Endothelial cell of umbilical vein (primary cell): ENCODE measurements around the gene GAP43. TPM values are rescaled to one million over a fixed set of nuclear protein-coding genes. Genes with fewer than 3 reads are reported as not detected.

Experiments used
- BruUV-seq: library from RNA; stranded (reverse); fragments of 400-500 nt; replicated peaks from 2 replicates; lab custom pipeline; 2021; lab: Mats Ljungman, UMichigan
- CTCF ChIA-PET: fragments of 300-600, 350-600 bp; sonication (Branson Sonifier 250); formaldehyde crosslinking; loops from one replicate; lab custom pipeline; 2021; ENCODE audit warnings: antibody characterized with exemption, inconsistent platforms; lab: Charles Lee
- POLR2A ChIA-PET: fragments of 300-600, 350-600 bp; sonication (Branson Sonifier 250); formaldehyde crosslinking; loops from one replicate; lab custom pipeline; 2021; ENCODE audit warnings: antibody characterized with exemption, inconsistent platforms; lab: Charles Lee
- DNase-seq: peaks from one replicate; pipeline ENCODE4 v3.0.0-alpha.2; 2011; ENCODE audit warnings: low read depth, low spot score
- FAIRE-seq: peaks from 2 replicates; lab custom pipeline; 2011; peaks lifted over from hg19 to GRCh38; lab: Jason Lieb, UNC
- H2AFZ ChIP-seq: 2 replicates; pipeline ENCODE4 v1.6.0; 2012; ENCODE audit warnings: low read depth, low read length, control low read depth, inconsistent platforms
- H3K27ac ChIP-seq: 2 replicates; pipeline ENCODE4 v1.5.1; 2011; ENCODE audit warnings: low read depth, mild to moderate bottlenecking, control low read depth, low read length, moderate library complexity; ENCODE audit not compliant: insufficient read depth
- H3K27me3 ChIP-seq, 2 experiments: 2 replicates each; pipeline versions ENCODE4 v1.6.0 to v1.6.1; 2011; ENCODE audit warnings: low read length in 2 of 2, mixed read lengths in 1 of 2; ENCODE audit not compliant: control insufficient read depth in 2 of 2, insufficient read depth in 2 of 2
- H3K36me3 ChIP-seq, 2 experiments: 2 replicates in 1 of 2; 3 replicates in 1 of 2; pipeline ENCODE4 v1.5.1; 2011; ENCODE audit warnings: low read length in 2 of 2, mild to moderate bottlenecking in 1 of 2, moderate library complexity in 1 of 2; ENCODE audit not compliant: control insufficient read depth in 2 of 2, insufficient read depth in 2 of 2; ENCODE audit errors: extremely low read depth in 1 of 2
- H3K4me1 ChIP-seq: 3 replicates; pipeline ENCODE4 v1.5.1; 2011; ENCODE audit warnings: mild to moderate bottlenecking, low read length; ENCODE audit not compliant: control insufficient read depth, insufficient read depth; ENCODE audit errors: extremely low read depth
- H3K4me2 ChIP-seq: 2 replicates; pipeline ENCODE4 v1.6.1; 2011; ENCODE audit warnings: low read length, control low read depth, mixed read lengths; ENCODE audit not compliant: insufficient read depth
- H3K4me3 ChIP-seq, 3 experiments: fragments of 200-600 bp in 1 of 3; sonication (generic), shearing (Covaris generic) in 1 of 3; replicated peaks in 1 of 3; 2 replicates each; pipeline ENCODE4 v1.5.1; 2011 to 2016; ENCODE audit warnings: control low read depth in 3 of 3, low read length in 3 of 3, mild to moderate bottlenecking in 2 of 3, inconsistent platforms in 1 of 3, low read depth in 1 of 3, moderate library complexity in 1 of 3; ENCODE audit not compliant: insufficient read depth in 1 of 3
- H3K79me2 ChIP-seq: 2 replicates; pipeline ENCODE4 v1.6.0; 2012; ENCODE audit warnings: low read length, inconsistent platforms; ENCODE audit not compliant: control insufficient read depth, insufficient read depth
- H3K9ac ChIP-seq: replicated peaks from 2 replicates; pipeline ENCODE3; 2011; ENCODE audit warnings: low read length, control low read depth; ENCODE audit not compliant: insufficient read depth; ENCODE audit errors: extremely low read depth
- H3K9me1 ChIP-seq: replicated peaks from 3 replicates; pipeline ENCODE4 v1.6.0; 2011; ENCODE audit warnings: mild to moderate bottlenecking, low read length; ENCODE audit not compliant: control insufficient read depth, insufficient read depth; ENCODE audit errors: extremely low read depth
- H3K9me3 ChIP-seq: replicated peaks from 2 replicates; pipeline ENCODE4 v1.5.1; 2012; ENCODE audit warnings: low read length, inconsistent platforms; ENCODE audit not compliant: control insufficient read depth, insufficient read depth
- H4K20me1 ChIP-seq: replicated peaks from 2 replicates; pipeline ENCODE3; 2011; ENCODE audit warnings: mild to moderate bottlenecking, low read length; ENCODE audit not compliant: control insufficient read depth, insufficient read depth; ENCODE audit errors: extremely low read depth
- EZH2 ChIP-seq: IDR thresholded peaks from 2 replicates; pipeline ENCODE4 v1.6.1; 2012; ENCODE audit warnings: borderline replicate concordance, low read depth, mild to moderate bottlenecking, moderate library complexity, low read length, inconsistent platforms; ENCODE audit not compliant: severe bottlenecking
- FOS ChIP-seq: IDR thresholded peaks from 2 replicates; pipeline ENCODE4 v1.6.1; 2011; ENCODE audit warnings: mild to moderate bottlenecking, low read length, moderate library complexity, borderline replicate concordance; ENCODE audit not compliant: insufficient read depth
- GATA2 ChIP-seq: IDR thresholded peaks from 2 replicates; pipeline ENCODE4 v1.7.0; 2011; ENCODE audit warnings: low read depth, mild to moderate bottlenecking, moderate library complexity, mixed read lengths, low read length; ENCODE audit not compliant: insufficient read length, insufficient read depth
- JUN ChIP-seq: IDR thresholded peaks from 2 replicates; pipeline ENCODE4 v1.6.1; 2011; ENCODE audit warnings: borderline replicate concordance, low read depth; ENCODE audit not compliant: insufficient read length, insufficient read depth
- MAX ChIP-seq: IDR thresholded peaks from 2 replicates; pipeline ENCODE4 v1.6.1; 2011; ENCODE audit not compliant: insufficient read depth, insufficient read length
- MYC ChIP-seq: IDR thresholded peaks from one replicate; pipeline ENCODE4 v1.6.1; 2011; ENCODE audit warnings: mild to moderate bottlenecking, low read depth, low read length
- POLR2A ChIP-seq: IDR thresholded peaks from 2 replicates; pipeline ENCODE4 v1.6.1; 2012; ENCODE audit warnings: low read depth, mild to moderate bottlenecking, control low read depth, low read length
- POLR2AphosphoS5 ChIP-seq: IDR thresholded peaks from 2 replicates; pipeline ENCODE4 v1.6.1; 2012; ENCODE audit warnings: low read depth, mild to moderate bottlenecking, control low read depth, low read length, moderate library complexity; ENCODE audit not compliant: insufficient read depth
- dilution Hi-C: fragments of 300-500 bp; cut with MboI; formaldehyde crosslinking; loops from one replicate; pipeline ENCODE4 v1.15.0; 2019; ENCODE audit warnings: low sequenced_read_pairs; ENCODE audit not compliant: extremely low pct_ligation_motif_present
- intact Hi-C: fragments of 100-400 bp; cut with micrococcal nuclease; formaldehyde crosslinking; loops from one replicate; pipeline ENCODE4 v1.10.0; 2022
- polyA plus RNA-seq, 4 experiments: library from polyadenylated mRNA; depleted of rRNA in 3 of 4; stranded (reverse) in 3 of 4; unstranded in 1 of 4; fragments of >200 nt; gene quantifications; 2 replicates each; pipeline versions ENCODE4 v1.2.1 to v1.2.3, GENCODE V29; 2011 to 2012; ENCODE audit warnings: missing spikeins in 1 of 4
- total RNA-seq: library from RNA; stranded (reverse); gene quantifications from 2 replicates; pipeline ENCODE4 v1.2.3, GENCODE V29; 2021
- TF ChIP-seq, protein P1 (sequence below), 2 donors: IDR thresholded peaks; 1 replicate in 1 of 2; 2 replicates in 1 of 2; pipeline ENCODE4 v1.5.1; 2011; ENCODE audit warnings: low read length in 2 of 2, mild to moderate bottlenecking in 2 of 2, moderate library complexity in 2 of 2, control low read depth in 1 of 2, inconsistent platforms in 1 of 2, low read depth in 1 of 2; ENCODE audit not compliant: insufficient read depth in 1 of 2; ENCODE audit errors: extremely low read depth in 1 of 2

GAP43 gene
- total and polyA plus RNA-seq, 2 donors (not counting 3 experiments of a cell fraction or from before 2014, with no cell fraction given) = 0.06 TPM; not detected in 1

GRCh38 chr3:115704661-115705338 lies 81.5 kb downstream of the GAP43 start:
- no peak overlapping the region for H3K9ac ChIP-seq
- dilution Hi-C loops = no loop called here
- H3K4me2 ChIP-seq = no peak overlapping the region
- no peaks in the 10 kb centered on the region for H3K79me2 ChIP-seq
- peaks cover 1 to 9% of the 10 kb centered on the region in 2 experiments for H3K27me3 ChIP-seq
- no peak overlapping the region for H3K4me3 ChIP-seq
- no peaks in the 10 kb centered on the region for H3K9me3 ChIP-seq
- CTCF ChIA-PET = interaction anchor here (0.9 kb wide), 1 partner anchor 12 kb away, joined by 5 read pairs; no protein-coding TSS in a partner anchor
- no peaks in the 10 kb centered on the region for H3K36me3 ChIP-seq
- H2AFZ ChIP-seq = no peak overlapping the region
- no peaks in the 10 kb centered on the region for H3K9me1 ChIP-seq
- POLR2A ChIA-PET = no interaction called here
- DNase-seq = no peak
- no peak overlapping the region for H3K27ac ChIP-seq
- no TSS peak for BruUV-seq
- H3K4me1 ChIP-seq = no peaks in the 10 kb centered on the region
- FAIRE-seq = no peak
- intact Hi-C loops = no loop called here
- TF ChIP-seq, protein P1, sequence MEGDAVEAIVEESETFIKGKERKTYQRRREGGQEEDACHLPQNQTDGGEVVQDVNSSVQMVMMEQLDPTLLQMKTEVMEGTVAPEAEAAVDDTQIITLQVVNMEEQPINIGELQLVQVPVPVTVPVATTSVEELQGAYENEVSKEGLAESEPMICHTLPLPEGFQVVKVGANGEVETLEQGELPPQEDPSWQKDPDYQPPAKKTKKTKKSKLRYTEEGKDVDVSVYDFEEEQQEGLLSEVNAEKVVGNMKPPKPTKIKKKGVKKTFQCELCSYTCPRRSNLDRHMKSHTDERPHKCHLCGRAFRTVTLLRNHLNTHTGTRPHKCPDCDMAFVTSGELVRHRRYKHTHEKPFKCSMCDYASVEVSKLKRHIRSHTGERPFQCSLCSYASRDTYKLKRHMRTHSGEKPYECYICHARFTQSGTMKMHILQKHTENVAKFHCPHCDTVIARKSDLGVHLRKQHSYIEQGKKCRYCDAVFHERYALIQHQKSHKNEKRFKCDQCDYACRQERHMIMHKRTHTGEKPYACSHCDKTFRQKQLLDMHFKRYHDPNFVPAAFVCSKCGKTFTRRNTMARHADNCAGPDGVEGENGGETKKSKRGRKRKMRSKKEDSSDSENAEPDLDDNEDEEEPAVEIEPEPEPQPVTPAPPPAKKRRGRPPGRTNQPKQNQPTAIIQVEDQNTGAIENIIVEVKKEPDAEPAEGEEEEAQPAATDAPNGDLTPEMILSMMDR (IDR thresholded peaks at IDR 0.05; ENCODE audit: extremely low read depth in 1 of 2, insufficient read depth in 1 of 2, low read depth in 1 of 2, low read length in 2 of 2) = no peak
- no peak for TF ChIP-seq MYC
- H4K20me1 ChIP-seq = no peaks in the 10 kb centered on the region

DNA sequence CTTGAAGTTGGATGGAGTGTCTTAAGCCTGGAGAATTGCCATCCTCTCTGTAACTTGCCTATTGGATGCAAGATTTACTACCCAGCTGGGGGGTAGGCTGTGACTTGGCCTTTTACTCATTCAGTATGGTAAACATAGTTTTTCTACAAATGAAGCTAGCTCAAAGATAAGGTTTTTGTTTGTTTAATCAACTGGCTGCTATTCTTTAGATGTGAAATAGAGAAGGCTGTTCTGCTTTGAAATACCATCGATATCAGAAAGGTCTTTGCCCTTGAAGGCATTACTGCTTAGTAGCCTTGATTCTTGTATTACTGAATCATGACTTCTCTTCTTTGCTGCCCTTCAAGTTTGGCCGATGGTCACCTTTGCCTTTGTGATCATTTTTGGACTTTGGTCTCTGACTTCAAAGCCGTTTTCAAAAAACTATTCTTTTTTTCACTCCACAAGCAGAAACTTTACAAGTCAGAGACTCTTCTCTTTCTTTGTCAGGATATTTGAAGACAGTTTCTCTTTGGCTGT lies 83.1 kb downstream of the GAP43 start:
- no peaks in the 10 kb centered on the region for H3K9me3 ChIP-seq
- no peaks in the 10 kb centered on the region for H3K36me3 ChIP-seq
- no peaks in the 10 kb centered on the region for H4K20me1 ChIP-seq
- no peak overlapping the region for H3K4me2 ChIP-seq
- H3K4me1 ChIP-seq = no peaks in the 10 kb centered on the region
- ChIA-PET CTCF (interaction anchor here (0.6 kb wide), 1 partner anchor 10 kb away, joined by 3 read pairs; no protein-coding TSS in a partner anchor), POLR2A (no interaction called here)
- no peak overlapping the region for H3K4me3 ChIP-seq
- H3K9ac ChIP-seq = no peak overlapping the region
- dilution Hi-C loops = no loop called here
- peaks cover 1 to 6% of the 10 kb centered on the region in 2 experiments for H3K27me3 ChIP-seq
- intact Hi-C loops = no loop called here
- H3K9me1 ChIP-seq = no peaks in the 10 kb centered on the region
- DNase-seq (no peak), FAIRE-seq (no peak)
- TF ChIP-seq MAX (no peak), POLR2AphosphoS5 (no peak), EZH2 (no peak), MYC (no peak), POLR2A (no peak), FOS (no peak), GATA2 (no peak), JUN (no peak)
- TF ChIP-seq, protein P1 (IDR thresholded peaks at IDR 0.05; ENCODE audit: extremely low read depth in 1 of 2, insufficient read depth in 1 of 2, low read depth in 1 of 2, low read length in 2 of 2) = no peak
- no TSS peak for BruUV-seq
- H3K79me2 ChIP-seq = no peaks in the 10 kb centered on the region
- H3K27ac ChIP-seq = no peak overlapping the region
- no peak overlapping the region for H2AFZ ChIP-seq
